ENCODE data around the gene INVS. TPM values are rescaled to one million over a fixed set of nuclear protein-coding genes. Genes with fewer than 3 reads are reported as not detected.
"Not testable (repeated sequence)": the region's sequence is repeated elsewhere in the genome, so short reads cannot be mapped to it uniquely, and the experiment has no call there.

INVS gene
- total RNA-seq, 1 donor = 28.3 TPM

- DNase-seq (ENCODE audit: low read depth) = peak; percentile 64
- peak; percentile 74 for TF ChIP-seq CTCF (IDR thresholded peaks at IDR 0.05; ENCODE audit: insufficient read depth, low read length)
- H3K4me3 ChIP-seq (ENCODE audit: low read depth, low read length) = no peak overlapping the region
Observed at GRCh38 chr9:100322954-100323536, 224.0 kb downstream of the INVS start.

GRCh38 chr9:100324594-100325200 lies 225.7 kb downstream of the INVS start:
- peak; percentile 76 for DNase-seq (ENCODE audit: low read depth)
- no peak overlapping the region for H3K4me3 ChIP-seq (ENCODE audit: low read depth, low read length)
- TF ChIP-seq CTCF (IDR thresholded peaks at IDR 0.05; ENCODE audit: insufficient read depth, low read length) = peak; percentile 42

GRCh38 chr9:100338736-100339135 lies 239.7 kb downstream of the INVS start:
- not testable (repeated sequence) for DNase-seq (ENCODE audit: low read depth)

GRCh38 chr9:100340224-100340623 lies 241.2 kb downstream of the INVS start:
- no peak for TF ChIP-seq CTCF (IDR thresholded peaks at IDR 0.05; ENCODE audit: insufficient read depth, low read length)
- H3K4me3 ChIP-seq (ENCODE audit: low read depth, low read length) = no peak overlapping the region
- no peak for DNase-seq (ENCODE audit: low read depth)

More at GRCh38 chr9:100338736-100339135, 239.7 kb downstream of the INVS start:
- H3K4me3 ChIP-seq (ENCODE audit: low read depth, low read length) = not testable (repeated sequence)

GRCh38 chr9:100341889-100342288 lies 242.8 kb downstream of the INVS start:
- DNase-seq (ENCODE audit: low read depth) = no peak
- TF ChIP-seq CTCF (IDR thresholded peaks at IDR 0.05; ENCODE audit: insufficient read depth, low read length) = no peak
- H3K4me3 ChIP-seq (ENCODE audit: low read depth, low read length) = no peak overlapping the region

GRCh38 chr9:100346836-100347235 lies 247.8 kb downstream of the INVS start:
- no peak for TF ChIP-seq CTCF (IDR thresholded peaks at IDR 0.05; ENCODE audit: insufficient read depth, low read length)
- peak; percentile 91 for DNase-seq (ENCODE audit: low read depth)
- H3K4me3 ChIP-seq (ENCODE audit: low read depth, low read length) = no peak overlapping the region

GRCh38 chr9:100350188-100350587 lies 251.1 kb downstream of the INVS start:
- peak; percentile 4 for DNase-seq (ENCODE audit: low read depth)
- TF ChIP-seq CTCF (IDR thresholded peaks at IDR 0.05; ENCODE audit: insufficient read depth, low read length) = no peak
- no peak overlapping the region for H3K4me3 ChIP-seq (ENCODE audit: low read depth, low read length)

Small RNAs within 50 kb of the gene (small RNA-seq; reads per million reads assigned to genes)
- gene RN7SL75P = not detected

Other genes starting within 250 kb of the INVS start
- gene STX17, start 192.6 kb upstream of the INVS start, total RNA-seq (ENCODE audit: low replicate concordance) = 21.2 and 32.1 TPM in 2 replicates
- 8.3 and 19.4 TPM in 2 replicates for gene ERP44, start 243 bp upstream of the INVS start, total RNA-seq (ENCODE audit: low replicate concordance)